ENCODE data around the gene BMP7.
"Not testable (repeated sequence)": the region's sequence is repeated elsewhere in the genome, so short reads cannot be mapped to it uniquely, and the experiment has no call there.

The BMP7 gene

GRCh38 chr20:57240581-57241362 is 25.7 kb downstream of the BMP7 start:
- intact Hi-C loops (cut with DNase I; ENCODE audit: low total_unique reads): no loop called here
- Histone ChIP-seq H3K4me1 (no peaks in the 10 kb centered on the region), H3K4me3 (no peak overlapping the region), H3K27ac (no peak overlapping the region), H3K27me3 (peaks cover 0 to 6% of the 10 kb centered on the region in 2 donors), H3K36me3 (no peaks in the 10 kb centered on the region), H3K9me3 (no peaks in the 10 kb centered on the region)
- no peak for DNase-seq
- no peak for TF ChIP-seq CTCF (IDR thresholded peaks at IDR 0.05)

GRCh38 chr20:57239725-57240124 is 26.7 kb downstream of the BMP7 start:
- H3K27ac ChIP-seq; H3K4me1 ChIP-seq; H3K9me3 ChIP-seq; intact Hi-C loops (cut with DNase I; ENCODE audit: low total_unique reads); H3K36me3 ChIP-seq; H3K4me3 ChIP-seq; DNase-seq: not testable (repeated sequence)
- H3K27me3 ChIP-seq: peaks cover 0 to 15% of the 10 kb centered on the region in 2 donors

GRCh38 chr20:57239324-57239723 is 27.1 kb downstream of the BMP7 start:
- H3K4me3 ChIP-seq; intact Hi-C loops (cut with DNase I; ENCODE audit: low total_unique reads); H3K9me3 ChIP-seq; H3K36me3 ChIP-seq; H3K27ac ChIP-seq; H3K4me1 ChIP-seq; DNase-seq: not testable (repeated sequence)
- peaks cover 0 to 18% of the 10 kb centered on the region in 2 donors for H3K27me3 ChIP-seq

GRCh38 chr20:57238089-57238488 is 28.4 kb downstream of the BMP7 start:
- no peak for DNase-seq
- H3K27ac ChIP-seq: no peak overlapping the region
- no peak overlapping the region for H3K4me3 ChIP-seq
- peaks cover 0 to 30% of the 10 kb centered on the region in 2 donors for H3K27me3 ChIP-seq
- H3K36me3 ChIP-seq: no peaks in the 10 kb centered on the region
- H3K9me3 ChIP-seq: no peaks in the 10 kb centered on the region
- H3K4me1 ChIP-seq: no peaks in the 10 kb centered on the region
- intact Hi-C loops (cut with DNase I; ENCODE audit: low total_unique reads): no loop called here
- no peak for TF ChIP-seq CTCF (IDR thresholded peaks at IDR 0.05)

GRCh38 chr20:57237585-57237953 is 28.9 kb downstream of the BMP7 start:
- Histone ChIP-seq H3K27me3 (peaks cover 0 to 30% of the 10 kb centered on the region in 2 donors), H3K27ac (no peak overlapping the region), H3K4me1 (no peaks in the 10 kb centered on the region), H3K4me3 (no peak overlapping the region), H3K9me3 (no peaks in the 10 kb centered on the region), H3K36me3 (no peaks in the 10 kb centered on the region)
- no peak for TF ChIP-seq CTCF (IDR thresholded peaks at IDR 0.05)
- DNase-seq: no peak
- intact Hi-C loops (cut with DNase I; ENCODE audit: low total_unique reads): no loop called here

- intact Hi-C loops (cut with DNase I; ENCODE audit: low total_unique reads): no loop called here
- H3K27me3 ChIP-seq: peaks cover 0 to 31% of the 10 kb centered on the region in 2 donors
- TF ChIP-seq CTCF (IDR thresholded peaks at IDR 0.05): no peak
- no peaks in the 10 kb centered on the region for H3K4me1 ChIP-seq
- no peak overlapping the region for H3K4me3 ChIP-seq
- no peak overlapping the region for H3K27ac ChIP-seq
- no peak for DNase-seq
- no peaks in the 10 kb centered on the region for H3K9me3 ChIP-seq
- H3K36me3 ChIP-seq: no peaks in the 10 kb centered on the region
Observed at GRCh38 chr20:57236813-57237584, 29.4 kb downstream of the BMP7 start.

Data from tibial artery (tissue), 4 donors.